HG02885 (cell line): ENCODE data around the gene ANKRD62.
A peak's percentile ranks its signal among the peaks of the same experiment; 100 is the strongest.

Experiments
- ATAC-seq: cut with Tn5 transposase; IDR thresholded peaks from one replicate; pipeline ENCODE4 v1.9.1; 2021; ENCODE audit warnings: mild to moderate bottlenecking; ENCODE audit not compliant: unreplicated experiment, poor library complexity

Gene ANKRD62

GRCh38 chr18:12093520-12094257 is at the start of gene ANKRD62:
TSS of gene ANKRD62 (plus strand) at chr18:12093843. CDS start at chr18:12094018, 175 bp downstream.
- no peak for ATAC-seq

GRCh38 chr18:12044591-12044990 is 49.1 kb upstream of the ANKRD62 start:
- ATAC-seq, result no peak

DNA sequence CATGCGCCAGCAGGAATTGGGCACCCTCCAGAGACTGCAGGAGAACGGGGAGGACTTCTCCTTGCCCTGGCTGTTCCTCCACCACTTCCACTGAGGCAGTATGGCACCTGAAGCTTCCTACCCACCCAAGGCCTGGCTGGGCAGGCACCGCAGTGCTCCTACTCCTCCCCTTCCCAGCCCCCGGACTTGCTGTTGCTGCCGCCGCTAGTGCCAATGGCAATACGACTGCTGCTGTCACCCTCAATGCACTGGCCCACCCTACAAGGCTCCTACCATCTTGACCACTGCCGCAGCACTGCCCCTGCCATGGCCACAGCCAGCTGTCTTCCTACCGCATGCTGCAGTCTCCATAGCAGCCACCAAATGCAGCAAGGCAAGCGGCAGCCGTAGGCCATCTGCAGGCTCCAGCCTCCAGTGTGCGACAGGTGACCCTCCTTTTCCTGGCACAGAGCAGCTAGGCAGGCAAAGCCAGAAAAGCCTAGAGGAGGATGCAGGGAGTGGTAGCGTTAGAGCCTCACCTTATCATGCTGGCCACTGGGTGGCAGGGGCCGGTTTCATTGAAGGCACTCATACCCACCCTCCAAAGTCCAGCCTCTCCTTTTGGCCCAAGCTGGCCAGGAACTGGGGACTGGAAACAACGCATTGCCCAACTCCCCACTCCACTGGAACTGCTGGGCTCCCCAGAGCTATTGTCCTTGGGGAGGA is 47.4 kb upstream of the ANKRD62 start:
- no peak for ATAC-seq

DNA sequence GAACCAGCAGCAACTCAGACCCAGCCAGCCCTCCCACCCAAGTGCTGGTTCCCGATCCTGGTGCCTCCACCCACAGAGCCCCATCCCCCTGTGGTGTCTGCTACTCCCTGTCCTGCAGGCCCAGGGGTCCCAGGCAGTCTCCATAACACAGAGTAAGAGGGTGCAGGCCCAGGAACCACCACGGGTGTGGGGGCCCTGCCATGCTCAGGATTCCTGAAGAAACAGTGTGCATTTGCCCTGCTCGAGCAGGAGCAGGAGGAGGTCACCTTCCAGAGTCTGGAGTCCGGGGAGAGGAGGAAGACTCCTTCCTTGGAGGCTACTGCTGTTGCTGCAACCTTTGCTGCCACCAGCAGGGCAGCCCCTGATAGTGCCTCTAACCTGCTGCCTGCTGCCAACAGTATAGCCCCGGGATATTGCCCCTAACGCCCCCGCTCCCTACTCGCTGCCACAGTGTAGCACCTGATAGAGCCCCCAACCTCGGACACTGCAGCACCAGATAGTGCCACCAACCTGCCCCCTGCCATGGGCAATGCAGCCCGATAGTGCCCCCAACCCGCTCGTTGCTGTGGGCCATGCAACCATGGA is 46.8 kb upstream of the ANKRD62 start:
- no peak for ATAC-seq

- ATAC-seq, result no peak
Observed at GRCh38 chr18:12048010-12048826, 45.4 kb upstream of the ANKRD62 start.

GRCh38 chr18:12048827-12049175 is 44.8 kb upstream of the ANKRD62 start:
- no peak for ATAC-seq

DNA sequence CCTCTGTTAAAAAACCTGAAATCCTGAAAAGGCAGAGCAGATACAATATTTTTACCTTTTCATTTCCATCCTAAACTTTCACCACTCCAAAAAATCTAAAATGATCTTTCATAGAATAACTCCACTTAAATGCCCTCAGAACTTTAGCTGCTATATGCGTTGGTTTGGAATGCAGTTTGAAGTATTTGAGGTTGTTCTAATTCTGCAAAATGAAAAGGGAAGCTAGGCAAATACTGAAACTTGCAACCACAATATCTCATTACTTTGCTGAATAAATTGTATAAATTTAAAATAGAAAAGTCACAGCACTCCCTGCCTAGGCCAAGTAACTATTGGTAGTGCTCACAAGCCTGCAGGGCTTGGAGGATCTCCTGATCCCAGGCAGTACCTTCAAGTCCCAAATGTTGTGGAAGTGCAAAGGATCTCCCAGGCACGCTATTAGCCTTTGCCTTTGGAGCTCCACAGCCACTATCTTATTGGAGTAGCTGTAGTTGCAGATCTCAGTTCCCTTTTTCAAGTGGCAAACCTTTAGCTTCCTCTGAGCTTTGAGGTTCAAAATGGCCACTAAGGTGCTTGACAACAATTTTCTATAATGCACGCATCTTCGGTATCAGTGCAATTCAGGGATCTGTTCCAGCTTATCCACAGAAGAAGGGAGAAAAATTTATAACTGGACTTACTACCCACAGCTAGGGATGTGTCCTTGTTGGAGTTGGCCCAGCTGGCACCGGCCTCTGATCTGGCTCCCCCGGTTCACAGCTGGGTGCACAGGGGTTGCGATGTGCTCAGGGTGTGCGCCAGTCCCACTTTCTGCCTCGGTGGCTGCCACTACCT is 43.4 kb upstream of the ANKRD62 start:
- ATAC-seq, result peak; percentile 88

DNA sequence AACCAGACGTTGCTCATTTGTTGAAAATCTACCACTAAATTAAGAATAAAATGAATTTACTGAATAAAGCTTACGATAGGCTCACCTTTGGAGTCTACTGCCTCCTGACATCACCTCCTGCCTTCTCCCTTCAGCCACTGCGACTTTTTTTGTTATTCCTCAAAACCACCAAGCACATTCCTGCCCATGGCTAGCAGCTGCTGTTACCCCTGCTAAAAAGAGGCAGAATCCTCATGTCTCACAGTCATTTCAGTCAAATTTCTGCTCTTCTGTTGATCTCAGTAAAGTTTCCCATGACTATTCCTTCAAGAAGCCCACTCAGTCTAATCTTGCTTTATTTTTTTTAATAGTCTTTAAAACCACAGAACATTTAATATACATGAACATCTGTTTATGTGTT is 40.8 kb upstream of the ANKRD62 start:
- ATAC-seq, result no peak

DNA sequence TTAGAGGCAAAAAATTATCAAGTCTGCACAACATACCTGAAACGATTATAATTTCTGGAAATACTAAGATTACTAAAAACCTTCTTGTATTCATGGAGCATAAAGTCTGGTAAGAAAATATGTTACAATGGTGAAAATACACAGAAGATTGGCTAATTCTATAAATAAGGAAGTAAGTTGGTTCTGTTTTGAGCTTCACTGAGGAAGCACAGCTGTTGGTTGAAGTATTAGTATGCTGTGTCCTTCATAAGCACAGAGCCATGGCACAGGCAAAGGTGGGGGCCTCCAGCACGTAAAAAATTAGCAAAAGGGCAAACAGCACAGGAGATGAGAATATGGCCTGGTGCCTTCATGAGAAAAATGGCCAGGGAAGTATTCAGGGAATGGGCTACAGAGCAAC is 40.4 kb upstream of the ANKRD62 start:
- ATAC-seq, result peak; percentile 51

GRCh38 chr18:12056034-12056883 is 37.4 kb upstream of the ANKRD62 start:
- ATAC-seq, result no peak

GRCh38 chr18:12056884-12057402 is 36.7 kb upstream of the ANKRD62 start:
- ATAC-seq, result no peak

GRCh38 chr18:12057419-12058039 is 36.1 kb upstream of the ANKRD62 start:
- ATAC-seq, result no peak

- no peak for ATAC-seq
Observed at GRCh38 chr18:12059334-12060181, 34.1 kb upstream of the ANKRD62 start.

DNA sequence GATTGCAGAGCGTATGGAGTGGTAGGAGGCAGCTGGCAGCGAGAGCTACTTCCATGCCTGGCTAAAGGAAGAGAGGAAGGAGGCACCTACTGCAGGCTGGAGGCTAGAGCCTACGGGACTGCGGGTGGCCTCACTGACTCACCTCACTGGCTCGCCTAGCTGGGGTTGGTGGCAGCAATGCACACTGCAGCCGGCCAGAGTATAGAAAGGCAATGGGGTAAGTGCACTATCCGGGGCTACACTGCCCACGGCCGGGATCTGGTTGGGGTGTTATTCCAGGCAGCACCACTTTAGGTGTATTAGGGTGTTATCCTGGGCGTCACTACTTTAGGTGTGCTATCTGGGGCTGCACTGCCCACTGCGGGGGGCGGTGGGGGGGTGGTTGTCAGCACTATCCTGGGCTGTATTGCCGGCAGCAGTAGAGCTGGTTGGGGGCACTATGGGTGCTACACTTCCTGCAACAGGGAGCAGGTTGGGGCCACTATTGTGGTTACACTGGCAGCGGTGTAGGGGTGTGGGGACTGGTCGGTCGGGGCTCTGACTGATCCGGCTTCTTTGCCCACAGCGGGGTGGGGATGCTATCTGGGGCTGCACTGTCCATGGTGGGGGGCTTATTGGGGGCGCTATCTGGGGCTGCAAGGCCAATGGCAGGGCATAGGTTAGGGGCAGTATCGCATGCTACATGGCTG is 33.3 kb upstream of the ANKRD62 start:
- no peak for ATAC-seq

DNA sequence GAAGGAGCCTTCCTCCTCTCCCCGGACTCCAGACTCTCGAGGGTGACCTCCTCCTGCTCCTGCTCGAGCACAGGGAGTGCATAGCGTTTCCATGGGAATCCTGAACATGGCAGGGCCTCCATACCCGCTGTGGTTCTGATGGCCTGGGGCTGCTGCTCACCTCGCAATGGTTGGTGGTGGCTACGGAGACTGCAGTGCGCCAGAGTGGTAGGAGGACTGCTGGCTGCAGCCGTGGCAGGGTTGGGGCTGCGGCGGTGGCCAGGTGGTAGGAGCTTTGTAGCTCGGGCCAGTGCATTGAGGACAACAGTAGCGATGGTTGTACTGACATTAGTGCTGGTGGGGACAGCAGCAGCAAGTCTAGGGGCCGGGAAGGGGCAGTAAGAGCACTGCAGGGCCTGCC is 32.0 kb upstream of the ANKRD62 start:
- no peak for ATAC-seq

- no peak for ATAC-seq
Observed at GRCh38 chr18:12062974-12063373, 30.7 kb upstream of the ANKRD62 start.
